HG03432 (cell line): ENCODE data around the gene AGT.
"Not testable (repeated sequence)": the region's sequence is repeated elsewhere in the genome, so short reads cannot be mapped to it uniquely, and the experiment has no call there.

Source experiments
- ATAC-seq: cut with Tn5 transposase; IDR thresholded peaks from one replicate; pipeline ENCODE4 v1.9.1; 2021; ENCODE audit warnings: mild to moderate bottlenecking, moderate library complexity; ENCODE audit not compliant: unreplicated experiment

Gene AGT

GRCh38 chr1:230707732-230708630 lies 5.9 kb downstream of the AGT start:
- ATAC-seq = no peak

DNA sequence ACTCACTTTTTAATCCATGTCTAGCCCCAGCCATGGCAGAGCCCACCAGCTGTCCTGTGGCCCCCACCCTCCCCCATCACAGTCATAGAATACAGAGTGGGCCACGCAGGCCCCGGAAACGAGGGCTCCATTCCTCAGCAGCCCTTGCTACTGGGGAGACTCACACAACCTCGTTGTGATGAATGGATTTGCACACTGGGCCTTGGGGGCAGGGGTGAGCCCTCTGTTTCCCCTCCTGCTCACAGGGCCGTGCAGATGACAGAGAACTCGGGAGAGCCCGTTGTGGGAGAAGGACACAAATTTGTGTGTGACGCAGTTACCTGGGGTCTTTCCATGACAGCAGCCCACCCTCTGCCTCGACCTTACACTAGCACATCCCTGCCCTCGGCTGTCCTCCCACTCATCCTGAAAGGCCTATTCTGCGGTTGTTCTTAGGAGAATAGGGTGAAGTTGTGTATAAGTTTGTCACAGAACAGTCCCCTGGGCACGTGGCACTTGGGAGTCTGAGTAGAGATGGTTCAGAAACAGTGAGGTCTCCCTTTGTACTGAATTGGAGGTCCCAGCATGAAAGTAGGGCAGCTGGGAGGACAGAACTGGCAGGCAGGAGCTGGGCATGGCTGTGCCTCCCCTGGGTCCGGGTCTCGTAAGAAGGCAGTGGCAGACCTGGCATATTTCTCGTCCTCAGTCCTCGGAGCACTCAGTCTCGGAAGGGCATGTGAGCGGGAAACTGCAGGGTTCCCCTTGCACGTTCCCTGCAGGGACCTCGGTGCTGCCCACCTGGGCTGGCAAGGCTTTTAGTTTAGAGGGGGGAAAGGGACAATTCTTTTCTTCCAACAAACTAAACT lies 6.8 kb downstream of the AGT start:
- no peak for ATAC-seq

GRCh38 chr1:230706020-230706699 lies 7.8 kb downstream of the AGT start:
- ATAC-seq = no peak

DNA sequence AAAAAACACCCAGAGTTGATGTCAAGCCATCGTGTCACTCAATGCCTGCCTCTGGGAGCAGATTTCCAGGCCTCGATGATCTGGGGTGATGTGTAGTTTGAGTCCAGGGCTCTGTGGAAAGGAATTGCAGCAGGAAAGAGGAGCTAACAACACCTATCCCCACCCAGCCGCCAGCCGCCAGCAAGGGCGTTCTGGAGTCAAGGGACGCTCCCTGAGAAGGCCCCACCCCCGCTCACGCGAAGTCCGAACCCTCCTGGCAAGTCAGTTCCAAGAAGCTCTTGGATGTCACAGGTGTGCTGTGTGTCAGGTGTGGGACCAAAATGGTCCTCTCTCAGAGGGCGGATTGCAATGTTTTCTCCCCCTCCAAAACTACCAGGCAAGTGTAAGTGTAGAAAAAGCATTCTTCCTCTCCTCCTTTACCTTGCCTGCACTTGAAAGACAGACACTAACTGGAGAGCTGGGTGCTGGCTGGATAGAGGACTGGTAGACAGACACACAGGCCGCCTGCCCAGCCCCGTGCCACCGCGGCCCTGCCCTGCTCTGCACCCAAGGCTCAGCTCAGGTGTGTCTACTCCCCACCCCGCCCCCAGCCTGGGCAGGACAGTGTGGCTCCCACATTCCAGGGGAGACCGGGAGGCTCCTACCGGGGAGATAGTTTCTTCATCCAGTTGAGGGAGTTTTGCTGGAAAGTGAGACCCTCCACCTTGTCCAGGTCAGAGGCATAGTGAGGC lies 8.5 kb downstream of the AGT start:
- no peak for ATAC-seq

- no peak for ATAC-seq
Observed at GRCh38 chr1:230704830-230705229, 9.1 kb downstream of the AGT start.

- ATAC-seq = no peak
Observed at GRCh38 chr1:230703679-230704385, 10.1 kb downstream of the AGT start.

GRCh38 chr1:230702934-230703678 lies 10.8 kb downstream of the AGT start:
- ATAC-seq = no peak

GRCh38 chr1:230701895-230702768 lies 11.8 kb downstream of the AGT start:
- ATAC-seq = no peak

DNA sequence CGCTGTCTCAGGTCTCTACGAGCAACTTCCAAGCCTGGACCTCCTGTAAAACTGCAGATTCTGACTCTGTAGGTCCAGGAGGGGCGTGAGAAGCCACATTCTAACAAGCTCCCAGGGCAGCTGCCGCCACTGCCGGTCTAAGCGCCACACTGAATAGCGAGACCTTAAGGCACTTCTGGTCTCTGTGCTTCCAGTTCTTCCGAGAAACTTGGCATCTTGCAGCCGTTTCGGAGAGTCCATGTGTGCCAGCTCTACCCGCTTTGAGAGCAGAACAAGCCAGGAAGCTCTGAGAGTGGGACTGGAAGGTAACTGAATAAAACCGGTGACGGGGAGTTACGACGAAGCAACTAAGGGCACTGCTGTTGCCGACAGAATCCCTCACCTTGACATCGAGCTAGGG lies 12.5 kb downstream of the AGT start:
- no peak for ATAC-seq

DNA sequence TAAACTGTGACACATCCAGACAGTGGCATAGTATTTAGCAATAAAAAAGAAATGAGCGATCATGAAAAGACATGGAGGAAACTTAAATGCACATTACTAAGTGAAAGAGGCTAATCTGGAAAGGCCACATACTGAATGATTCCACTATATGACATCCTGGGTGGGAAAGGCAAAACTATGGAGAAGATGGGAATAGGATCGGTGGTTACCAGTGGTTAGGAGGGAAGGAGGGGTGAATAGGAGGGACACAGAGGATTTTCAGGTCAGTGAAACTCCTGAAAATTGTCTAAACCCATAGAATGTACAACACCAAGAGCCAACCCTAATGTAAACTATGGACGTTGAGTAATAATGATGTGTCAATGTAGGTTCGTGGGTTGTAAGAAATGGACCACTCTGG lies 13.8 kb downstream of the AGT start:
- ATAC-seq = no peak

GRCh38 chr1:230699716-230700115 lies 14.2 kb downstream of the AGT start:
- ATAC-seq = no peak

- ATAC-seq = not testable (repeated sequence)
Observed at GRCh38 chr1:230698964-230699363, 15.0 kb downstream of the AGT start.

DNA sequence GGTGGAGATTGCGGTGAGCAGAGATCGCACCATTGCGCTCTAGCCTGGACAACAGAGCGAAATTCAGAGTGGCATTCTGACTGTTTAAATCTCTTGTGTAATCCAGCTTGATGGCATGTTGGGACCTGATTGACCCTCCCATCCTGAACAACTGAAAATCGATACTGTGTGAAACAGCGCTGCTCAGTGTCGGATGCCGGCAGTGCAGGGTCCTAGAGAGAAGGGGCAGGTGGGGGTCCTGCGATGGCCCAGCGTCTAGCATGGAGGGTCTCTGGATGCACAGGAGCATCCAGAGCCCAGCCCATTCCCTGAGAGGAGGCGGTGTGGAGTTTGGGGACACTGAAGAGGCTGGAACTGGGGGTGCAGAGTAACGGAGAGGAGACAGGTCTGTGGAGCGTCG lies 15.8 kb downstream of the AGT start:
- ATAC-seq = no peak

GRCh38 chr1:230696722-230697437 lies 17.0 kb downstream of the AGT start:
- ATAC-seq = no peak

GRCh38 chr1:230696218-230696617 lies 17.7 kb downstream of the AGT start:
- ATAC-seq = no peak

DNA sequence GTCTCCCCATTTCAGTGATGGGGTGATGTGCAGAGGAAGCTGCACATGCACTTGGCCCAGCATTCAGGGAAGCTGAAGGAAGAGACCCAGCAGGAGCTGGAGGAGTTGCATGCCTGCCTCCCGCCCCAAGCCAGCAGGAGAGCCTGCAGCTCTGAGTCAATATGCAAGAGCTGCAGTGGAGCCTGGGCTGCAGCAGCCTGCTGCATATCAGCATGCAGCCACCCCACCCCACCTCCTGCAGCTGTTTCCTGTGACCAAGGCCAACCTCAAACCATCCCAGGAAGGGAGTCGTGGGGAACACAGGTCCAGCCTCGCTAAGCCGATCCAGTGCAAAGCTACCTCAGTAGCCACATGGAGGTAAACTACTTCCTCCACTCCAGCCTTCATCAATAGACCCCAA lies 18.9 kb downstream of the AGT start:
- no peak for ATAC-seq

DNA sequence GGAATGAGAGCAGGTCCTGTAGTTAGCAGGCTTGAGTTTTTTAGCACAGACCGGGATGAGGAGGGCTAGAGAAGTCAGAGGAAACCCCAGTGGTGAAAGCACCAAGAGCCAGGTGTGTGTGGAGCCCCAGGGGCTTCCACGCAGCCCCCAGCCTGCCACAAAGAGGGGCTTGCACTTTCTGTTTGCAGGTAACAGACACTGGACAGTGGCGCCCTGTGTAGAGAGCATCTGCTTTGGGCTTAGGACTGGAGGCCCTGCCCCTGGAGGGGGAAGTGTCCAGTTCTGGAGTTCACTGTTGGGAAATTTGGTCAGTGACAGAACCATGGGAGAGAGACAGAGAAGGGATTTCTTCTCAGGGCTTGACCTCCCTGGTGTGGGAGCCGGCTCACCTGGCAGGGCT lies 19.5 kb downstream of the AGT start:
- ATAC-seq = no peak

DNA sequence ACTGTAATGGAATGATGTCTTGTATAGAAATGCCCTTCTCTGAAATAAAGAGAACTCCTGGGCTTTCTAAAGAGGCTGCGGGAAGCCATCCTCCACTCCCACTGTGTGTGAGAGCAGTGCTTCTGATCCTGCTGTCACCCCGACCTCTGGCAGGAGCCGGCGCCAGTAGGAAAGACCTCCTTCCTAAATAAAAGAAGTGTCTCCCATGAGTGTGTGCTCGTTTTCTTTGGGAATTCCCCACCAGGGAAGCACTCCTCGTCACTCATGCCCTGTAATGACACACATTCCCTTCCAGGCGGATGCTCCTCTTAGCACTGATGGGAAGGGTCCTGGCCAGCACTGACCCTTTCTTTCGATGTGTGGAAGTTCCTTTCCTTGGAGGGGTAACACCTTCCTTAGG lies 20.1 kb downstream of the AGT start:
- no peak for ATAC-seq
